ENCODE data around the gene UGT1A10.

DNA sequence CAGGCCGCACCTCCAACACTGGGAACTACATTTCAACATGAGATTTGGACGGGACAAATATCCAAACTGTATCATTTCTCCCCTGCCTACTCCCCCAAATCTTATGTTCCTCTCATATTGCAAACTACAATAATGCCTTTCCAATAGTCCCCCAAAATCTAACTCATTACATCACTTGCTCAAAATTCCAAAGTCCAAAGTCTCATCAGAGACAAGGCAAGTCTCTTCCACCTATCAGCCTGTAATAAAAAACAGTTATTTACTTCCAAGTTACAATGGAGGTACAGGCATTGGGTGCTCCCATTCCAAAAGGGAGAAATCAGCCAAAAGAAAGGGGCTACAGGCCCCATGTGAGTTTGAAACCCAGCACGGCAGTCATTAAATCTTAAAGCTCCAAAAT, 31.4 kb upstream of the UGT1A10 start:
- TF ChIP-seq, protein P1, sequence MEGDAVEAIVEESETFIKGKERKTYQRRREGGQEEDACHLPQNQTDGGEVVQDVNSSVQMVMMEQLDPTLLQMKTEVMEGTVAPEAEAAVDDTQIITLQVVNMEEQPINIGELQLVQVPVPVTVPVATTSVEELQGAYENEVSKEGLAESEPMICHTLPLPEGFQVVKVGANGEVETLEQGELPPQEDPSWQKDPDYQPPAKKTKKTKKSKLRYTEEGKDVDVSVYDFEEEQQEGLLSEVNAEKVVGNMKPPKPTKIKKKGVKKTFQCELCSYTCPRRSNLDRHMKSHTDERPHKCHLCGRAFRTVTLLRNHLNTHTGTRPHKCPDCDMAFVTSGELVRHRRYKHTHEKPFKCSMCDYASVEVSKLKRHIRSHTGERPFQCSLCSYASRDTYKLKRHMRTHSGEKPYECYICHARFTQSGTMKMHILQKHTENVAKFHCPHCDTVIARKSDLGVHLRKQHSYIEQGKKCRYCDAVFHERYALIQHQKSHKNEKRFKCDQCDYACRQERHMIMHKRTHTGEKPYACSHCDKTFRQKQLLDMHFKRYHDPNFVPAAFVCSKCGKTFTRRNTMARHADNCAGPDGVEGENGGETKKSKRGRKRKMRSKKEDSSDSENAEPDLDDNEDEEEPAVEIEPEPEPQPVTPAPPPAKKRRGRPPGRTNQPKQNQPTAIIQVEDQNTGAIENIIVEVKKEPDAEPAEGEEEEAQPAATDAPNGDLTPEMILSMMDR (IDR thresholded peaks at IDR 0.05): no peak
- TF ChIP-seq POLR2A (IDR thresholded peaks at IDR 0.05): no peak

Measured in vagina (tissue), 2 donors.